Fibroblast of lung (primary cell): ENCODE data around the gene CLDN4. TPM values are rescaled to one million over a fixed set of nuclear protein-coding genes. Genes with fewer than 3 reads are reported as not detected.

Experiments
- DNase-seq, 2 donors: peaks; one replicate each; pipeline versions ENCODE4 v3.0.0 to v3.0.0-alpha.2; 2010; ENCODE audit warnings: low read depth in 2 of 2
- H2AFZ ChIP-seq: 2 replicates; pipeline ENCODE4 v1.5.1; 2012; ENCODE audit warnings: low read length, control low read depth, inconsistent platforms
- H3K27ac ChIP-seq: 2 replicates; pipeline ENCODE4 v1.5.1; 2011; ENCODE audit warnings: low read length, control low read depth; ENCODE audit not compliant: insufficient read depth
- H3K27me3 ChIP-seq: 2 replicates; pipeline ENCODE4 v1.5.1; 2011; ENCODE audit warnings: mild to moderate bottlenecking, low read length; ENCODE audit not compliant: control insufficient read depth, insufficient read depth
- H3K36me3 ChIP-seq: 2 replicates; pipeline ENCODE4 v1.5.1; 2011; ENCODE audit warnings: low read length; ENCODE audit not compliant: control insufficient read depth, insufficient read depth
- H3K4me1 ChIP-seq: 2 replicates; pipeline ENCODE4 v1.5.1; 2011; ENCODE audit warnings: low read length; ENCODE audit not compliant: control insufficient read depth, insufficient read depth; ENCODE audit errors: extremely low read depth
- H3K4me2 ChIP-seq: 2 replicates; pipeline ENCODE4 v1.5.1; 2011; ENCODE audit warnings: low read length, control low read depth; ENCODE audit not compliant: insufficient read depth; ENCODE audit errors: extremely low read depth
- H3K4me3 ChIP-seq, 4 experiments: fragments of 200-600 bp in 1 of 4; sonication (generic) in 1 of 4; replicated peaks in 1 of 4; 2 replicates each; pipeline ENCODE4 v1.5.1; 2011 to 2016; ENCODE audit warnings: low read length in 4 of 4, low read depth in 3 of 4, mild to moderate bottlenecking in 3 of 4, control low read depth in 2 of 4, inconsistent platforms in 1 of 4, mixed read lengths in 1 of 4; ENCODE audit not compliant: insufficient read depth in 1 of 4; ENCODE audit errors: control extremely low read depth in 1 of 4
- H3K79me2 ChIP-seq: 2 replicates; pipeline ENCODE4 v1.5.1; 2012; ENCODE audit warnings: mild to moderate bottlenecking, low read length, inconsistent platforms; ENCODE audit not compliant: control insufficient read depth, insufficient read depth
- H3K9ac ChIP-seq: 2 replicates; pipeline ENCODE4 v1.5.1; 2011; ENCODE audit warnings: mild to moderate bottlenecking, low read length, control low read depth; ENCODE audit not compliant: insufficient read depth
- H3K9me3 ChIP-seq: 2 replicates; pipeline ENCODE4 v1.5.1; 2012; ENCODE audit warnings: low read depth, low read length; ENCODE audit not compliant: control insufficient read depth, insufficient read depth
- H4K20me1 ChIP-seq: 2 replicates; pipeline ENCODE4 v1.5.1; 2011; ENCODE audit warnings: low read length; ENCODE audit not compliant: control insufficient read depth, insufficient read depth; ENCODE audit errors: extremely low read depth
- EZH2 ChIP-seq: IDR thresholded peaks from 2 replicates; pipeline ENCODE4 v1.5.1; 2012; ENCODE audit warnings: low read length, control low read depth, mild to moderate bottlenecking; ENCODE audit errors: missing control alignments
- polyA plus RNA-seq, 2 donors: library from polyadenylated mRNA; depleted of rRNA in 1 of 2; stranded (reverse) in 1 of 2; unstranded in 1 of 2; fragments of >200 nt; gene quantifications; 2 replicates each; pipeline ENCODE4 v1.2.1, GENCODE V29; 2011 to 2012; ENCODE audit warnings: missing spikeins in 1 of 2
- total RNA-seq: library from RNA; depleted of rRNA; stranded (reverse); fragments of >200 nt; gene quantifications from 2 replicates; pipeline ENCODE4 v1.2.1, GENCODE V29; 2014
- TF ChIP-seq, protein P1 (sequence below), 2 donors: IDR thresholded peaks in 1 of 2; conservative IDR thresholded peaks in 1 of 2; 1 replicate in 1 of 2; 2 replicates in 1 of 2; pipeline ENCODE4 v1.5.1; 2011 to 2012; ENCODE audit warnings: low read length in 2 of 2, control low read depth in 1 of 2, inconsistent platforms in 1 of 2, low read depth in 1 of 2, mild to moderate bottlenecking in 1 of 2

CLDN4 gene
- total and polyA plus RNA-seq, 2 donors (not counting 1 experiment from before 2014, with no cell fraction given), result under 0.01 to 0.51 TPM

DNA sequence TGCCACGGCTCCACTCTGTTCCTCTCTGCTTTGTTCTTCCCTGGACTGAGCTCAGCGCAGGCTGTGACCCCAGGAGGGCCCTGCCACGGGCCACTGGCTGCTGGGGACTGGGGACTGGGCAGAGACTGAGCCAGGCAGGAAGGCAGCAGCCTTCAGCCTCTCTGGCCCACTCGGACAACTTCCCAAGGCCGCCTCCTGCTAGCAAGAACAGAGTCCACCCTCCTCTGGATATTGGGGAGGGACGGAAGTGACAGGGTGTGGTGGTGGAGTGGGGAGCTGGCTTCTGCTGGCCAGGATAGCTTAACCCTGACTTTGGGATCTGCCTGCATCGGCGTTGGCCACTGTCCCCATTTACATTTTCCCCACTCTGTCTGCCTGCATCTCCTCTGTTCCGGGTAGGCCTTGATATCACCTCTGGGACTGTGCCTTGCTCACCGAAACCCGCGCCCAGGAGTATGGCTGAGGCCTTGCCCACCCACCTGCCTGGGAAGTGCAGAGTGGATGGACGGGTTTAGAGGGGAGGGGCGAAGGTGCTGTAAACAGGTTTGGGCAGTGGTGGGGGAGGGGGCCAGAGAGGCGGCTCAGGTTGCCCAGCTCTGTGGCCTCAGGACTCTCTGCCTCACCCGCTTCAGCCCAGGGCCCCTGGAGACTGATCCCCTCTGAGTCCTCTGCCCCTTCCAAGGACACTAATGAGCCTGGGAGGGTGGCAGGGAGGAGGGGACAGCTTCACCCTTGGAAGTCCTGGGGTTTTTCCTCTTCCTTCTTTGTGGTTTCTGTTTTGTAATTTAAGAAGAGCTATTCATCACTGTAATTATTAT is 1.2 kb downstream of the CLDN4 start:
- H3K79me2 ChIP-seq, result no peaks in the 10 kb centered on the region
- no peak overlapping the region for H3K4me2 ChIP-seq
- H3K9ac ChIP-seq, result no peak overlapping the region

DNA sequence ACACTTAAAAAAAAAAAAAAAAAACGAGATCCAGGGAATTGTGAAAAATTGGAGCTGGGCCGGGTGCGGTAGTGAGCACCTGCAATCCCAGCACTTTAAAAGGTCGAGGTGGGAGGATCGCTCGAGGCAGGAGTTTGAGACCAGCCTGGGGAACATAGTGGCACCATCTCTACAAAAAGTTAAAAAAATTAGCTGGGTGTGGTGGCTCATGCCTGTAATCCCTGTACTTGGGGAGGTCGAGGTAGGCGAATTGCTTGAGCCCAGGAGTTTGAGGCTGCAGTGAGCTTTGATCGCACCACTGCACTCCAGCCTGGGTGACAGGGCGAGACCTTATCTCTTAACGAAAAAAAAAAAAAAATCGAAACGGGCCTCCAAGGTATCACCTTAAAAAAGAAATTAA is 2.0 kb downstream of the CLDN4 start:
- H3K4me3 ChIP-seq, result no peak overlapping the region
- DNase-seq, result no peak
- H3K36me3 ChIP-seq, result no peaks in the 10 kb centered on the region
- no peaks in the 10 kb centered on the region for H3K9me3 ChIP-seq
- H3K4me2 ChIP-seq, result no peak overlapping the region
- H3K4me1 ChIP-seq, result peaks cover 10% of the 10 kb centered on the region
- H3K9ac ChIP-seq, result no peak overlapping the region
- no peaks in the 10 kb centered on the region for H3K79me2 ChIP-seq
- no peaks in the 10 kb centered on the region for H3K27me3 ChIP-seq
- H3K27ac ChIP-seq, result no peak overlapping the region
- no peak overlapping the region for H2AFZ ChIP-seq
- TF ChIP-seq EZH2, result no peak
- TF ChIP-seq, protein P1, sequence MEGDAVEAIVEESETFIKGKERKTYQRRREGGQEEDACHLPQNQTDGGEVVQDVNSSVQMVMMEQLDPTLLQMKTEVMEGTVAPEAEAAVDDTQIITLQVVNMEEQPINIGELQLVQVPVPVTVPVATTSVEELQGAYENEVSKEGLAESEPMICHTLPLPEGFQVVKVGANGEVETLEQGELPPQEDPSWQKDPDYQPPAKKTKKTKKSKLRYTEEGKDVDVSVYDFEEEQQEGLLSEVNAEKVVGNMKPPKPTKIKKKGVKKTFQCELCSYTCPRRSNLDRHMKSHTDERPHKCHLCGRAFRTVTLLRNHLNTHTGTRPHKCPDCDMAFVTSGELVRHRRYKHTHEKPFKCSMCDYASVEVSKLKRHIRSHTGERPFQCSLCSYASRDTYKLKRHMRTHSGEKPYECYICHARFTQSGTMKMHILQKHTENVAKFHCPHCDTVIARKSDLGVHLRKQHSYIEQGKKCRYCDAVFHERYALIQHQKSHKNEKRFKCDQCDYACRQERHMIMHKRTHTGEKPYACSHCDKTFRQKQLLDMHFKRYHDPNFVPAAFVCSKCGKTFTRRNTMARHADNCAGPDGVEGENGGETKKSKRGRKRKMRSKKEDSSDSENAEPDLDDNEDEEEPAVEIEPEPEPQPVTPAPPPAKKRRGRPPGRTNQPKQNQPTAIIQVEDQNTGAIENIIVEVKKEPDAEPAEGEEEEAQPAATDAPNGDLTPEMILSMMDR (conservative IDR thresholded peaks at IDR 0.05 in 1 of 2, IDR thresholded peaks at IDR 0.05 in 1 of 2; ENCODE audit: low read depth in 1 of 2, low read length in 2 of 2), result no peak
- no peaks in the 10 kb centered on the region for H4K20me1 ChIP-seq

More for the DNA sequence above, 1.2 kb downstream of the CLDN4 start:
- H3K9me3 ChIP-seq, result no peaks in the 10 kb centered on the region
- no peak for DNase-seq
- H3K4me1 ChIP-seq, result peaks cover 13% of the 10 kb centered on the region
- TF ChIP-seq, protein P1 (conservative IDR thresholded peaks at IDR 0.05 in 1 of 2, IDR thresholded peaks at IDR 0.05 in 1 of 2; ENCODE audit: low read depth in 1 of 2, low read length in 2 of 2), result no peak
- no peak for TF ChIP-seq EZH2
- H3K27me3 ChIP-seq, result no peaks in the 10 kb centered on the region
- H3K4me3 ChIP-seq, result no peak overlapping the region
- no peaks in the 10 kb centered on the region for H4K20me1 ChIP-seq
- H2AFZ ChIP-seq, result no peak overlapping the region
- H3K36me3 ChIP-seq, result no peaks in the 10 kb centered on the region
- no peak overlapping the region for H3K27ac ChIP-seq

DNA sequence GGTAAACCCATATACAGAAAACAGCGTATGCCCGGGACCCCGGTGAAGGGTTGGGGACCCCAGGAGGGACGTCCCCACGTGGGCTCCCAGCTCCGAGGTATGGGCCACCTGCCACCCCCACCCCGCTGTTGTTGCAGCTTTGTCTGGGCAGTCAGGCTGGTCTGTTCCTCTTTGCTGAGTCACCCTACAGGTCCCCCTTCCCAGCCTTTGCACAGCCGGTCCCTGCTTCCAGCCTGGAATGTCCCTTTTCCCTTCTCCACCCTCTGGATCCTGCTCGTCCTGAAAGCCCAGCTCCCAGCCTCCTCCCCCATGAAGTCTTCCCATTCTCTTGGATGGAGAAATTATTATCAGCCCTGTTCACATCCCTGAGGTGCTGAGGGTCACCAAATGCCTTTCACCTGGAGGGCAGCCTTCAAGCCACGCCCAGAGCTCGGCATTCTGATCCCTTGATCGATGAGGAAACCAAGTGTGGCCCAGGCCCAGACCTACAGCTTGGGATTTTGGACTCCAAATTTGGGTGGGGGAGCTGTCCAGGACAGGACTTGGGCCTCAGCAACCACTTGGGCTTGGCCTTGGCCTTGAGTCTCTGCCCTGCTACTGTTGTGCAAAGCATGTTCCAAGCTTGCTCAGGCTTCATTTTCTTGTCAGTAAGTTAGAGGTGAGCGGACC is 2.6 kb downstream of the CLDN4 start:
- no peak for DNase-seq
- TF ChIP-seq EZH2, result no peak
- TF ChIP-seq, protein P1 (conservative IDR thresholded peaks at IDR 0.05 in 1 of 2, IDR thresholded peaks at IDR 0.05 in 1 of 2; ENCODE audit: low read depth in 1 of 2, low read length in 2 of 2), result no peak
- Histone ChIP-seq H2AFZ (no peak overlapping the region), H3K79me2 (no peaks in the 10 kb centered on the region), H3K27me3 (no peaks in the 10 kb centered on the region), H3K36me3 (no peaks in the 10 kb centered on the region), H3K4me3 (no peak overlapping the region), H3K4me1 (peaks cover 7% of the 10 kb centered on the region), H3K9ac (no peak overlapping the region), H3K9me3 (no peaks in the 10 kb centered on the region), H3K27ac (no peak overlapping the region), H4K20me1 (no peaks in the 10 kb centered on the region), H3K4me2 (no peak overlapping the region)
